Measurements from ENCODE around the gene PRKD2. TPM values are rescaled to one million over a fixed set of nuclear protein-coding genes. Genes with fewer than 3 reads are reported as not detected.

The PRKD2 gene
- total and polyA plus RNA-seq, 10 of the 15 experiments (the other 5 are each of a cell fraction or from before 2014, with no cell fraction given), result 2.3 to 98.8 (median 32.9) TPM

GRCh38 chr19:46660551-46661019 lies 56.3 kb downstream of the PRKD2 start (continued):
- TF ChIP-seq DPF2 (IDR thresholded peaks at IDR 0.05), result 0 out of 2 replicates have a peak, but pooled peaks have one; percentile 39
- TF ChIP-seq IKZF1 (conservative IDR thresholded peaks at IDR 0.05), result peak; percentile 26; the same call in 1 of the 2 replicates
- TF ChIP-seq JUNB (IDR thresholded peaks at IDR 0.05), result no peak
- no peak for TF ChIP-seq MLLT1 (IDR thresholded peaks at IDR 0.05)
- TF ChIP-seq LARP7 (IDR thresholded peaks at IDR 0.05), result 0 out of 2 replicates have a peak, but pooled peaks have one; percentile 50
- TF ChIP-seq E2F4 (IDR thresholded peaks at IDR 0.05; ENCODE audit: low read depth, low read length), result no peak
- no peak for TF ChIP-seq HDGF (IDR thresholded peaks at IDR 0.05)
- no peak for TF ChIP-seq POLR2AphosphoS2 (IDR thresholded peaks at IDR 0.05; ENCODE audit: low read depth, low read length)
- no peak for TF ChIP-seq MXI1 (IDR thresholded peaks at IDR 0.05; ENCODE audit: low read depth, low read length)
- TF ChIP-seq BHLHE40 (IDR thresholded peaks at IDR 0.05; ENCODE audit: borderline replicate concordance in 1 of 2, low read depth in 2 of 2, low read length in 1 of 2), result no peak
- 0 out of 2 replicates have a peak, but pooled peaks have one; percentile 10 for TF ChIP-seq PAX5 (IDR thresholded peaks at IDR 0.05; ENCODE audit: borderline replicate concordance, low read depth, low read length)
- TF ChIP-seq BMI1 (IDR thresholded peaks at IDR 0.05; ENCODE audit: borderline replicate concordance), result no peak
- no peak for TF ChIP-seq RELA (IDR thresholded peaks at IDR 0.05; ENCODE audit: borderline replicate concordance, partially characterized antibody)
- TF ChIP-seq CBFB (IDR thresholded peaks at IDR 0.05; ENCODE audit: low read depth), result no peak

Data from GM12878 (cell line).